ENCODE results near the gene SZT2.

DNA sequence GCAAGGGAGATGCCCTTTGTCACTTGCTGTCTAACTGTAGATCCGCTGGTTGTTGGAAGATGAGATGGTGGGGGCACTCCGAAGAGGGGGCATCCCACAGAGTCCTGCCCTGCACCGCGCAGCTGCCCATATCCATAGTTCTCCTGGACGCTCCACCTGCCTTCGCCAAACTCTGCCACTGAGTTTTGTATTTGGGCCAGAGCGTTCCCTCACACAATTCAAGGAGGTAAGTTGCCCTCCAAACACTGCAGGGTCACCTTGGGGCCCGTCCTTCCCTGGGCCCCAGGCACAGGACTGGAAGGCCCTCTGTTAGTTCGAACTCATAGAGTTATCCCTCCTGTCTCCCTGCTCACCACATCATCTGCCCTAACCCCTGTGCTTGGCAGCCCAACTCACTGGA is 42.0 kb downstream of the SZT2 start:
- TF ChIP-seq, protein P1, sequence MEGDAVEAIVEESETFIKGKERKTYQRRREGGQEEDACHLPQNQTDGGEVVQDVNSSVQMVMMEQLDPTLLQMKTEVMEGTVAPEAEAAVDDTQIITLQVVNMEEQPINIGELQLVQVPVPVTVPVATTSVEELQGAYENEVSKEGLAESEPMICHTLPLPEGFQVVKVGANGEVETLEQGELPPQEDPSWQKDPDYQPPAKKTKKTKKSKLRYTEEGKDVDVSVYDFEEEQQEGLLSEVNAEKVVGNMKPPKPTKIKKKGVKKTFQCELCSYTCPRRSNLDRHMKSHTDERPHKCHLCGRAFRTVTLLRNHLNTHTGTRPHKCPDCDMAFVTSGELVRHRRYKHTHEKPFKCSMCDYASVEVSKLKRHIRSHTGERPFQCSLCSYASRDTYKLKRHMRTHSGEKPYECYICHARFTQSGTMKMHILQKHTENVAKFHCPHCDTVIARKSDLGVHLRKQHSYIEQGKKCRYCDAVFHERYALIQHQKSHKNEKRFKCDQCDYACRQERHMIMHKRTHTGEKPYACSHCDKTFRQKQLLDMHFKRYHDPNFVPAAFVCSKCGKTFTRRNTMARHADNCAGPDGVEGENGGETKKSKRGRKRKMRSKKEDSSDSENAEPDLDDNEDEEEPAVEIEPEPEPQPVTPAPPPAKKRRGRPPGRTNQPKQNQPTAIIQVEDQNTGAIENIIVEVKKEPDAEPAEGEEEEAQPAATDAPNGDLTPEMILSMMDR (IDR thresholded peaks at IDR 0.05; ENCODE audit: insufficient read depth, low read depth, low read length): no peak
- TF ChIP-seq EZH2 (IDR thresholded peaks at IDR 0.05; ENCODE audit: insufficient read depth, low read length): no peak
